DMS 273 (cell line): ENCODE data around the gene CSDE1.
"Not testable (repeated sequence)": the region's sequence is repeated elsewhere in the genome, so short reads cannot be mapped to it uniquely, and the experiment has no call there.

ENCODE experiments used
- DNase-seq: peaks from one replicate; lab custom pipeline; 2025; ENCODE audit not compliant: unreplicated experiment; lab: John Stamatoyannopoulos, UW

The CSDE1 gene

DNA sequence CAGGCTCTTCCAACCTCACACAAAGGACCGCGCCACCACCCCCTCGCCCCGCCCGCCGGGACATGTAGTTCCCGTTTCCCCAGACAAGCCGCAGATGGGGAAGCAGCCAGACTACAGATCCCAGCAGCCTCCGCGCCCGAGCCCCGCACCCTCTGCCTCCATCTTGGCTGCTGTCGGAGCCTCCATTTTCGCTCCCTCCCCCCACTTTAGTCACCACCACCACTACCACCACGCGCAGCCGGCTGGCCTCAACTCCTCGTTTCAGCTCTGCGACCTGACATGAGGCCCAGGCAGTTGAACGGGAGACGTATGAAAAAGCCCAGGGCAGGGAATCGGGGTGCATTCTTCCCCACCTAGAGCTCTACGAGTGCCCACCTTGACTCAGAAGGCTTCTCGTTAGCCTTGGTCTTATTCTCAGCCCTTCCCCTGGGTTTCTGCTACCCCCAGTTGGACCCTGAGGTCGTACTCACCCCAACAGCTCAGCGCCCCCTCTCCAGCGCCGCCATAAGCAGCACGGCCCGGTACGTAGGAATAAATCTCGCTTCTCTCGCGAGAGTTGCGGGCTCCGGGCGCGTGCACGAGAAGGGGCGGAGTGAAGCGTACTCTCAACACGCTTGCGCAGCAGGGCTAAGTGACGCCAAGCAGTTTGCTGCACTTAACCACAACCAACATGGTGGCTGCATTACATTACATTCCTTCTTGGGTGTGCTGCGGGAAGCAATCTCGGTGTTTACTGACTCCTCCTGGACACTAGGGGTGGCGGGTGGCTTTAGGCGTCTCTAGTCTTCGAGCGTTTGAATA, at the start of gene CSDE1:
TSS of gene CSDE1 (minus strand) at position 530 of the 801 bp plus-strand sequence. CDS start 18,094 bp downstream, outside the sequence.
- peak; percentile 99 for DNase-seq

DNA sequence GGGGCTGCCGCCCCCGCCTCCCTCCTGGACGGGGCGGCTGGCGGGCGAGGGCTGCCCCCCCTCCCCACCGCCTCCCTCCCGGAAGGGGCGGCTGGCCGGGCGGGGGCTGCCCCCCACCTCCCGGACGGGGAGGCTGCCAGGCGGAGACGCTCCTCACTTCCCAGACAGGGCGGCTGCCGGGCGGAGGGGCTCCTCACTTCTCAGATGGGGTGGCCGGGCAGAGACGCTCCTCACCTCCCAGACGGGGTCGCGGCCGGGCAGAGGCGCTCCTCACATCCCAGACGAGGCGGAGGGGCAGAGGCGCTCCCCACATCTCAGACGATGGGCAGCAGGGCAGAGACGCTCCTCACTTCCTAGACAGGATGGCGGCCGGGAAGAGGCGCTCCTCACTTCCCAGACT, 46.7 kb upstream of the CSDE1 start:
- DNase-seq: not testable (repeated sequence)

DNA sequence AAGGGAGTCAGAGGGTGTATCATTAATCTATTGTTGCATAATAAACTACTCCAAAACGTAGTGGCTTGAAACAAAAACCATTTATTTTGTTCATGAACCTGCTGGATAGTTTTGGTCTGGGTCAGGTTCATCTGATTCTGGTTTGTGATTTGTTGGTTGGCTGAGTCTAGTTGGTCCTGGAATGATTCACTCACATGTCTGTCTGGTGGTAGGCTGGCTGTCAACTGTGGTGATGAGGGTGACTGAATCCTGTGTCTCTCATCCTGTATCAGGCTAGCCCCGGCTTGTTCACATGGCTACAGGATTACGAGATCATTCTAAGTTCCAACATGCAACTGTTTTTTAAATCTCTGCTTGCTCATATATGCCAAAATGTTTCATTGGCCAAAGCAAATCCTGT, 45.2 kb upstream of the CSDE1 start:
- DNase-seq: no peak

DNA sequence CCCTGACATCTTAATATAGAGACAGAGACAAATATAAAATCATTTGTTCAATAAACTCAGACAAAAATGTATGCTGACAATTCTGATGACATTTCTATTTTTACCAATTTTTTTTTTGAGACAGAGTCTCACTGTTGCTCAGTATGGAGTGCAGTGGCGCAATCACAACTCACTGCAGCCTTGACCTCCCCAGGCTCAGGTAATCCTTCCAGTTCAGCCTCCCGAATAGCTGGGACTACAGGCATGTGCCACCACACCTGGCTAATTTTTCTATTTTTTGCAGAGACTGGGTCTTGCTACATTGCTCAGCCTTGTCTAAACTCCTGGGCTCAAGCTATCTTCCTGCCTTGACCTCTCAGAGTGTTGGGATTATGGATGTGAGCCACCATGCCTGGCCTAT, 36.3 kb upstream of the CSDE1 start:
- DNase-seq: no peak

DNA sequence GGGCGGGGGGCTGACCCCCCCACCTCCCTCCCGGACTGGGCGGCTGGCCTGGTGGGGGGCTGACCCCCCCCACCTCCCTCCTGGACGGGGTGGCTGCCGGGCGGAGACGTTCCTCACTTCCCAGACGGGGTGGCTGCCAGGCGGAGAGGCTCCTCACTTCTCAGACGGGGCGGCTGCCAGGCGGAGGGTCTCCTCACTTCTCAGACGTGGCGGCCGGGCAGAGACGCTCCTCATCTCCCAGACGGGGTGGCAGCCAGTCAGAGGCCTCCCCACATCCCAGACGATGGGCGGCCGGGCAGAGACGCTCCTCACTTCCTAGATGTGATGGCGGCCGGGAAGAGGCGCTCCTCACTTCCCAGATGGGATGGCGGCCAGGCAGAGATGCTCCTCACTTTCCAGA, 32.8 kb upstream of the CSDE1 start:
- not testable (repeated sequence) for DNase-seq

DNA sequence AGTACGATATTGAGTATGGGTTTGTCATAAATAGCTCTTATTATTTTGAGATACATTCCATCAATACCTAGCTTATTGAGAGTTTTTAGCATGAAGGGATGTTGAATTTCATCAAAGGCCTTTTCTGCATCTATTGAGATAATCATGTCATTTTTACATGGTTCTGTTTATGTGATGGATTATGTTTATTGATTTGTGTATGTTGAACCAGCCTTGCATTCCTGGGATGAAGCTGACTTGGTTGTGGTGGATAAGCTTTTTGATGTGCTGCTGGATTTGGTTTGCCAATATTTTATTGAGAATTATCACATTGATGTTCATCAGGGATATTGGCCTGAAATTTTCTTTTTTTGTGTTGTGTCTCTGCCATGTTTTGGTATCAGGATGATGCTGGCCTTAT, 28.7 kb upstream of the CSDE1 start:
- DNase-seq: not testable (repeated sequence)

DNA sequence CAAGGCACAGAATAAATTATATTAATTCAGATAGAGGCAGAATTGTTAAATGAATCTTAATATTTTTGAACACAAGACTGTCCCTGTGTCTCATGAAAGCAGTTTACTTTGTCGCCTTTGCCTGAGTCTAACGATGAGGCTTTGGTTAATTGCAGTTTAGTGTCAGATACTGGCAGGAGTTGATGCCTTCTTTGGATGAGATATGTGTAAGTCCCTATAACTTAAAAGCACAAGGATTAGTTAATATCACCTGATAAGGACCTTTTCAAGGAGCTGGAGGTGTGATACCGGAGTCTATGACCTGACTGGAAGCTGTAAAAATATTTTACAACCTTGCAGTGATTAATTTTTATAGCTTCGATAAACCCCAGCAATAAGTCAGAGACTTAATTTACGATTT, 24.7 kb upstream of the CSDE1 start:
- no peak for DNase-seq

DNA sequence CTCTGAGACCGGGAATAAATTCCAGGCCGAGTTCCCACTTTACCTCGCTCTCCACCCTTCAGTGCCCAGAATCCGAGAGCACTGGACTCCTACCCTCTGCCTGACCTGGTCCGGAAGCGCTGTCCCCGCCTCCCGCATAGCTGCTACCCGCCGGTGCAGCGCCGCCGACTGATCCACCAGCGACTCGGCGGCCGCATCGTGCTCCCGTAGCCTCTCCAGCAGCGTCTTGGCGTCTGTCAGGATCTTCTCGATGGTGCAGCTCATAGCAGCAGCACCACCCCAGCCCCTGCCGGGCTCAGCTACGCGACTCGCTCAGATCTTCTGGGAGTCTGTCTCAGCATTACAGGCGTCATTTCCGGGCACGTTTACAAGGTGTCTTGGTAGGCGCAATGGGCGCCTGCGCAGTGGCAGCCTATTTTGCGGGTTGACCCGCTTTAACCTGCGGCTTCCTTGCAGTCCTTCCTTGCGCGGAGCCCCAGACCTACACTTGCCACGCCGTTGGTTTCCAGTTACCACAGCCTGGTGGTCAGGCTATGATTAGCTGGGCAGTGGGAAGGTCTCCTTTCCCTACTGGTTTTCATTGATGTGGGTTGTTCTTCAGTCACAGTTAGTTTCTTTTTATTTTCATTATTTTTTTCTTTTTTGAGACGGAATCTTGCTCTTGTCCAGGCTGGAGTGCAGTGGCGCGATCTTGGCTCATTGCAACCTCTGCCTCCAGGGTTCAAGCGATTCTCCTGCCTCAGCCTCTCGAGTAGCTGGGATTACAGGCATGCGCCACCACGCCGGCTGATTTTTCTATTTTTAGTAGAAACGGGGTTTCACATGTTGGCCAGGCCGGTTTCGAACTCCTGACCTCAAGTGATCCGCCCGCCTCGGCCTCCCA, 22.8 kb upstream of the CSDE1 start, which contains the start of gene SIKE1:
TSS of gene SIKE1 (minus strand) at position 342 of the 883 bp plus-strand sequence. CDS start at position 264, 78 bp downstream.
- peak; percentile 98 for DNase-seq

DNA sequence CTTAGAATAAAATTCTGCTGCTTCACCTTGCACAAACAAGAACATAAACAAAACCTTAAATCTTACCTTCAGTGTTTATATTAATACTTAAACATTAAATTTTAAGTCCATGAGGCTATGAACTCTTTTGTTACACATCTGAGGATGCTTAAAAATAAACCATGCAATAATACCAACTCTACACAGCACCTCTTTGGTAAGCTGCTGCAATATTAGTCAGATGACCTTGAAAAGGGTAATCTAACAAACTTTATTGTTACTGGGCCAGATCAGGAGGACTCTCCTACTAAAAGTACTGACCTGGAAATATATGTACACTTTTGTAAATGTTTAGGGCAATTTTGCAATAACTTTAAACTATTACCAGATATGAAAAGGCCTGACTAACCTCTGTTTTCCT, 21.9 kb upstream of the CSDE1 start:
- DNase-seq: no peak

DNA sequence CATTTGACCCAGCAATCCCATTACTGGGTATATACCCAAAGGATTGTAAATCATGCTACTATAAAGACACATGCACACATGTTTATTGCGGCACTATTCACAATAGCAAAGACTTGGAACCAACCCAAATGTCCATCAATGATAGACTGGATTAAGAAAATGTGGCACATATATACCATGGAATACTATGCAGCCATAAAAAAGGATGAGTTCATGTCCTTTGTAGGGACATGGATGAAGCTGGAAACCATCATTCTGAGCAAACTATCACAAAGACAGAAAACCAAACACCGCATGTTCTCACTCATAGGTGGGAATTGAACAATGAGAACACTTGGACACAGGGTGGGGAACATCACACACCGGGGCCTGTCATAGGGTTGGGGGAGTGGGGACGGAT, 18.9 kb upstream of the CSDE1 start:
- not testable (repeated sequence) for DNase-seq

DNA sequence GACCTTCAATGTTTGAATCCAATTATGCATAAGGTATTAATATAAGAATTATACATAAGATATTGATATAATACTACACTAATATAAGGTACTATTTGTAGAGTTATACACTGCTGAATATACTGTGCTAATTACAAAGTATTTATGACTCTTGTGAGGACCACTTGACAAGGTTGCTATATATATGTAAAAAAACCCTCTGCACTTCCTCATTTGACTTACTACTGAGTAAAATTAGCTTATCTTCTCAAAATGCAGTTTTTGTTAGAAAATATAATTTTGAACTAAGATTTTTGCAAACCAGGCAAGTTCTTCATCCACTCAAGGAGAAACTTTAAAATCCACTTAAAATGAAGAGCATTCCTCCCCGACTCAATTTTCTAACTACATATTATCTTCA, 14.2 kb upstream of the CSDE1 start:
- no peak for DNase-seq

DNA sequence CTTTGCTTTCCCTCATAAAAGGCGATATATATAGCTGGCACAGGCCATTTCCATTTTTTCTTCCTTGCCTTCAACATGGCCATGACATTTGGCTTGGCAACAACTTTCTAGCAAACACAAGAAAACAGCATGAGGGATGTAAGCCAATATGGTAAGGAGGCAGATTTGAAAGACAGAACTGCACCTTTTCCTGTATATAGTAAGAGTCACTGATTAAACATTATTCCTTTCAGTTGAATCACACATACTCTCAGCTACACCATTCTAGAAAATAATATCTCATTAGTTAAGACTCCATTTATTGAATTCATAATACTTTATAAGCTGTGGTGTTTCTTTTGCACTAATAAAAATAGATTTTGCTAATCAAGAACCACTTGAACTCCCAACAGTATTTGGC, 13.2 kb upstream of the CSDE1 start:
- DNase-seq: no peak

DNA sequence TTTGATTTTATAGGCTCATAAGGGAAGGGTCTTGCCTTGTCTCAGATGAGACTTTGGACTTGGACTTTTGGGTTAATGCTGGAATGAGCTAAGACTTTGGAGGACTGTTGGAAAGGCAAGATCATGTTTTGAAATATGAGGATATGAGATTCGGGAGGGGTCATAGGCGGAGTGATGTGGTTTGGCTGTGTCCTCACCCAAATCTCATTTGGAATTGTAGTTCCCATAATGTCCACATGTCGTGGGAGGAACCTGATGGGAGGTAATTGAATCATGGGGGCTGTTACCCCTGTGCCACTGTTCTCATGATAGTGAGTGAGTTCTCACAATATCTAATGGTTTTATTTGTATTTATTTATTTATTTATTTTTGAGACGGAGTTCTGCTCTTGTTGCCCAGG, 6.9 kb upstream of the CSDE1 start:
- peak; percentile 24 for DNase-seq

DNA sequence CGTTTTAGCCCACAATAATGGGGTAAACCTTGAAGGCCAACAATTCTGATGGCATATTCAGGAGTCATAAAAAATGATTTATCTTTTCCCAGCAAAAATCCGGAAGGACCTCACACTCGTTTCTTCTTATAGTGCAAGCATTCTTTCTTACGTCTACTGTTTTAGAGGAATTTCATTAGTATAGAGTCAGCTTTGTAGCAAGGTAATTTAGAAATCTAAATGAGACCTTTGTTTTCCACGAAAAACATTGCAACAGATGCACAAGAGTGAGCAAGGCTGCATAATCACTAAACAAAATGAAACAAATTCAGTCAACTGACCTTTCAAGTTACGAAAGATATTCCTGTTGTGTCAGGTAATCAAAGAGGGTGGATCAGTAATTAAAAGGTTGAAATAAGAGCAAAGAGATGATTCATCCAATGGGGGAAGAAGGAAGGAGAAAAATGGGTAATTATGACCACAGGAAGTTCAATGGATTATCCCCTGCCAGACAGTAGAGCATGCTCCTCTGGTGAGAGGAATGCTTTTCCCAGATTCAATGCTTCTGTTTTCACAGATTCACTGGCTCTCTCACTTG, 560 bp upstream of the CSDE1 start:
- DNase-seq: no peak

DNA sequence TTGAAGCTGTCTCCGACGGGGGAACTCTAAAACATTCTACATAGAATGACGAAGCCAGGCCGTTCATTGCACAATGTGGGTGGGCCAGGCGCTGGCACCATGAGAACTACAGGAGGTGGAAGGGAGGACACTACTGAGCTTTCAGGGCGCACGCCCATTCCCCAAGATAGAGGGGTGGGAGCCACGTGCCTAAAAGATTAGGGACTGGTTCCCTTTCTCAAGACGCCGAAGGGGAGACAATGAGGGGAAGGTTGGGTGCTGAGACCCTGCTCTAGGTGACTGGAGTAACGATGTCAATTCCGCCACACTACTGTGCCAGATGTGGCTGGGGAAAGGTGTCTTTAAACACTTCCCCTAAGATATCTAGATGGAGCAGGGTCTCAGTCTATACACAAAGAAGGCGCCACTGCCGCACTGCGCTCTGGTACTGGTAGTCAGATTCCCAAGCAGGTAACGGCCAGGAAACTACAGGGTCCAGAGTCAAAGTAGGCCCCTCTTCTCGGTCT, 782 bp downstream of the CSDE1 start:
- peak; percentile 55 for DNase-seq

DNA sequence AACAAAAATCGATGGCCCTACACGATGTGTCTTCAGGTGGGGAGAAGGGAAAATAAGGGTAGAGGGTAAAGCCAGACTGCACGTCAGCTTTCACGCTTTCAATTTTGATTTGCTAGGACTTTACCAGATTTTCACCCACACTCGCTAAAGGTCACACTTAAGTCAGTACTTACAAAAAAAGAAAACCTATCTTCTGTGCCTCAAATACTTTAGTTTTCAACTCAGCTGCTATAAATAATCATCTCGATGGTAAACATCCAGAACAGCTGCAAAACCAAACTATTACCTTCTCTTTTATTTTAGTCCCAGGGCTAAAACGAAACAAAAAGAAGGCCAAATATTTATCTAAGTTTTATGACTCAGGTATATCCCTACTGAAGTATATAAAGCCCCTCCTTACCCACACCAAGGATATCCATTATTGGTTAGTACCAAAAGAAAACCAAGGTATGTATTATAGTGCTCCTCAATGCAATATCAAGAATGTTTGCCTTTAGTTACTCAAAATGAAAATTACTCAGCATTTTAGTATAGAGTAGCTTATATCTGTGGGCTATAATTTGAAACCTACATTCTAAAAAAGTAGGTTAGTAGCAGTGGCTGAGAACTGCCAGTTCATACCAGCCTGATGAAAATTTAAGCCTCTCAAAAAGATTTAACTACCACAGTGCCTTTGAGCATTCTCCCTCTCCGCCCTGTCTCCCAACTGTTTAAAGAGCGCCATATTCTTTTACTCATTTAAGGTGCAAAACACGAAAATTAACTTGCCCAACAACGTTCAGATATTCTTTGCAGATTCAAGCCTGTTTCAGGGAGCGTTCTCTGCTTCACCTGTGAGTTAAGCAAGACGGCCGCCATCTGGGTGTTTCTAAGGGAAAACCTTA, 1.5 kb downstream of the CSDE1 start:
- DNase-seq: peak; percentile 38

DNA sequence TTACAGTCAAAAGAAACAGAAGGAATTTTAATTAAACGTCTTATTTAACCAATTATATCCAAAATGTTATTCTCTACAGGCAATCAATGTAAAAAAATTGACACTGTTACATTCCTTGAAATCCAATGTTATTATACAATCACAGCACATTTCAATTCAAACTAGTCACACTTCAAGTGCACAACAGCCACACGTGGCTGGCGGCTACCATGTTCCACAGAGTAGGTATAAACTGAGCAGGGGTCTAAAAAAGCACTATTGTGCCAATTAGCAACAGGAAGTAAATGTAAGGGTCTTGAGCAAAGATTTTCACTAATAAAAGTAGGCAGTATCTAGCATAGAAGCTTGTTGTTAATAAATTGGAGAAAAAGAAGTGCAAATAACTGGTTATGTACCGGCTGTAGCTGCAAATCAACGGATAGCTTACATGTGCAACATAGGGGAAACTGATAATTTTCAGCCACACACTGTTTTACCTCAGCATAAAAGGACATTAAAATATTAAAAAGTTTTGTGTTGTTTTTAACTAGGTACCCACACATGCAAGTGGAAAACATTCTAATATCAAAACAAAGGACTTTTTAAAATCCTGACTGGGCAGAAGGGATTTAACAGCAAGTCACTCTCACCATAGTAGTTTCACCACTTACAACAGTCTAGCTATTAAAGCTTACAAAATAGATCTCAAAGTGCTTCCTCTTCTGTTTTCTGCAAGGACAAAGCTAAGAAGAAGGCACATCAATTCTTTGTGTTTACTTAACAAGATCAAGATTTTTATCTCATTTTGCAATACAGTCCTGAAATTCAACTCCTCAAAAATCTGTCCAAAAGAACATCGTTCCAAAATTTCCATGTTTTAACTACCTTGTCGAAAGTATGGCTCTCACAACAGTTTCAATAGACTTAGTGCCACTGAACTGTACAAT, 2.5 kb downstream of the CSDE1 start:
- DNase-seq: no peak

DNA sequence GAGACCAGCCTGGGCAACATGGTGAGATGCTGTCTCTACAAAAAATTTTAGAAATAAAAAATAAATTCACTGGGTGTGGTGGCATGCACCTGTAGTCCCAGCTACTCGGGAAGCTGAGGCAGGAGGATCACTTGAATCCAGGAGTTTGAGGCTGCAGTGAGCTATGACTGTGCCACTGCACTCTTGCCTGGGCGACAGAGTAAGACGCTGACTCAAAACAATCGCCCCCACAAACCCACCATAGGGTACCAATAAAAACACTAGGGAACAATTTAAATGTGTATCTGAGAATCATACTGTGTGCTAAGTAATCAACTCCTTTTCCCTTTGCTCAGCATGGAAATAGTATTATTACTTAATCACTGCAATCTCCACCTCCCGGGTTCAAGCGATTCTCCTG, 4.1 kb downstream of the CSDE1 start:
- not testable (repeated sequence) for DNase-seq

DNA sequence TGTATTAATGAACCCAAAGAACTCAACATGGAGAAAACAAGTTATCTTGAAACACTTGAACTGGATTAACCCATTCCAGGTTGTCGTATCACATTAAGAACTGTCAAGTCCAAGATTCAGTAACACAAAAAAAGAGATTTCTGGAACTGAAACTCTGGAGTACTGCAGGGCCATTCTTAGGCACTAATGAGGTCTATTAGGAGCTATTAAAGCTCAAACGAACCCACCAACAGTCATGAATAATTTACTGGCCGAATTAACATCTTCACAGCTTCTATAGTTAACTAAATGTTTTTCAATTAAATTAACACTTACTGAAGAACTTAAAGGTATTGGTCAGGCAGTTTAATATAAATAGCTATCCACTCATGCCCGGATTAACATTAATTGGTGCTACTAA, 4.6 kb downstream of the CSDE1 start:
- DNase-seq: no peak
